GM12874 (cell line): Measurements from ENCODE around the gene NDRG3.

ENCODE experiments used
- TF ChIP-seq, protein P1 (sequence below): IDR thresholded peaks from 2 replicates; pipeline ENCODE4 v1.5.1; 2011; ENCODE audit warnings: low read depth, mild to moderate bottlenecking, control low read depth, low read length, moderate library complexity; ENCODE audit not compliant: insufficient read depth

The NDRG3 gene

GRCh38 chr20:36775826-36776225 lies 29.9 kb upstream of the NDRG3 start:
- TF ChIP-seq, protein P1, sequence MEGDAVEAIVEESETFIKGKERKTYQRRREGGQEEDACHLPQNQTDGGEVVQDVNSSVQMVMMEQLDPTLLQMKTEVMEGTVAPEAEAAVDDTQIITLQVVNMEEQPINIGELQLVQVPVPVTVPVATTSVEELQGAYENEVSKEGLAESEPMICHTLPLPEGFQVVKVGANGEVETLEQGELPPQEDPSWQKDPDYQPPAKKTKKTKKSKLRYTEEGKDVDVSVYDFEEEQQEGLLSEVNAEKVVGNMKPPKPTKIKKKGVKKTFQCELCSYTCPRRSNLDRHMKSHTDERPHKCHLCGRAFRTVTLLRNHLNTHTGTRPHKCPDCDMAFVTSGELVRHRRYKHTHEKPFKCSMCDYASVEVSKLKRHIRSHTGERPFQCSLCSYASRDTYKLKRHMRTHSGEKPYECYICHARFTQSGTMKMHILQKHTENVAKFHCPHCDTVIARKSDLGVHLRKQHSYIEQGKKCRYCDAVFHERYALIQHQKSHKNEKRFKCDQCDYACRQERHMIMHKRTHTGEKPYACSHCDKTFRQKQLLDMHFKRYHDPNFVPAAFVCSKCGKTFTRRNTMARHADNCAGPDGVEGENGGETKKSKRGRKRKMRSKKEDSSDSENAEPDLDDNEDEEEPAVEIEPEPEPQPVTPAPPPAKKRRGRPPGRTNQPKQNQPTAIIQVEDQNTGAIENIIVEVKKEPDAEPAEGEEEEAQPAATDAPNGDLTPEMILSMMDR: no peak

DNA sequence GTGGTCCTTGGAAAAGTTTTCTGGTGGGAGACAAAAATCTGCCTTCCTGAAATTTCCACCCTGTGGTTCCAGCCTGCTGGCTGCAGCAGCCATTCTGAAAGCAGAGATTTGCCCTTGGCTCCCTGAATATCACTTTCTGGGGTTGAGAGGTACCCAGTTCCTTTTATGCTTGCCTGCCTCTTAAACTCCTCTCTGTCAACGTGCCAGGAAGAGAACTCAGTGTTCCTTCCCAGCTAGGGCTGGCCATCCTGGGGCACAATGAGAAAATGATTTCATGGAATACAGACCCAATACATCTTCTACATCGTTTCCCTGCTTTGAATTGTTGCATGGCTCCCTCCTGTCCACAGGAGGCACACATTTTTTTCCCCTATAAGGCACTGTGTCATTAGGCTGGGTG lies 29.3 kb upstream of the NDRG3 start:
- TF ChIP-seq, protein P1: no peak

DNA sequence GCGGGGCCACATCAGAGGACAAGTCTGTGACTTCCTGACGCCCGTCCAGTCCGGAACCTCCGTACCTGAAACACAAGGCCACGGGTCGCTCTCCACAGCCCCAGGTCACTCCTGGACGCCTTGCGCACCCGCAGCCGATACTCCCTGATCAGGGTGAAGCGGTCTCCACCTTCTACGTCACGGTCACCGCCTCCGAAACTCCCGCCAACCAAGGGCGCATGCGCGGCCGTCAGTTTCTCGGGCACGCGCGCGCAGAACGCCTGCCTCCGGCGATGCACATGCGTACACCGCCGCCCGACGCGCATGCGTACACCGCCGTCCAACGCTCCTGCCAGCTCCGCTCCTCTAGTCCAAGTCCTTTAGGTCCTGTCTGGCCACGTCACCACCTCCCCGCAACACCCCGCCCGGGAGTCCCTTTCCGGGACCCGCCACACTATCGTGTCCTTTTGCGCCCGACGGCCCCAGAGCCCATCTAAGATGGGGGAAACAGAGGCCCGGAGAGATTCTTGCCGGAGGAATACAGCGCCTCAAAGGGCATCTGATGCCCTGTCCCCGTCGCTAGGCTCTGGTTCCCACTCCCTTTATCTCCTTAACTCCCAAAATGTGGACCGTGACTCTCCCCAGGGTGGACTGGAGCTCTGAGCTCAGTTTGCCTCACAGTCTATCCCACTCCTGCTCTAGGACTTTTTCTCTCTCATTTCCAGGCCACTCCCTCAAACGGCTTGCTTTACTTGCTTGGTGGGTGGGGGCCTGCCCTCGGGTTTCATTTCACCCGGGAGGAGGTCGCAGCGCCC lies 27.9 kb upstream of the NDRG3 start, which contains the start of gene DSN1:
DSN1 (minus strand) TSS at position 167 of the 794 bp plus-strand sequence. CDS start 2,305 bp downstream, outside the sequence.
- TF ChIP-seq, protein P1: no peak

- TF ChIP-seq, protein P1: no peak
Measured at GRCh38 chr20:36773107-36773596, 27.3 kb upstream of the NDRG3 start.

GRCh38 chr20:36770680-36771079 lies 24.8 kb upstream of the NDRG3 start:
- TF ChIP-seq, protein P1: no peak

- TF ChIP-seq, protein P1: no peak
Measured at GRCh38 chr20:36768768-36769430, 23.0 kb upstream of the NDRG3 start.

GRCh38 chr20:36761125-36761524 lies 15.2 kb upstream of the NDRG3 start:
- TF ChIP-seq, protein P1: no peak
